HepG2 (cell line): Measurements from ENCODE around the gene WNT9A. TPM values are rescaled to one million over a fixed set of nuclear protein-coding genes. Genes with fewer than 3 reads are reported as not detected.

ENCODE experiments used
- ATAC-seq: fragments of 200-7000 bp; cut with Tn5 transposase; 3 replicates; pipeline ENCODE4 v1.9.1; 2020; ENCODE audit warnings: mild to moderate bottlenecking, moderate library complexity
- BruUV-seq: library from RNA; stranded (reverse); fragments of 400-500 nt; replicated peaks from 2 replicates; lab custom pipeline; 2021; lab: Mats Ljungman, UMichigan
- CTCF ChIA-PET: fragments of 300-600 bp; formaldehyde crosslinking; extraction: SDS; loops from one replicate; lab custom pipeline; 2021; ENCODE audit warnings: low total read pairs, inconsistent platforms, low intra/inter-chr PET ratio; lab: Yijun Ruan, JAX
- POLR2A ChIA-PET: fragments of 350-600 bp; sonication (Branson Sonifier 250); formaldehyde crosslinking; loops from one replicate; lab custom pipeline; 2020; ENCODE audit warnings: antibody characterized with exemption, inconsistent platforms; lab: Yijun Ruan, JAX
- DNase-seq: peaks from one replicate; pipeline ENCODE4 v3.0.0-alpha.2; 2015; ENCODE audit warnings: low spot score
- FAIRE-seq: peaks from 3 replicates; lab custom pipeline; 2011; peaks lifted over from hg19 to GRCh38; lab: Jason Lieb, UNC
- H2AFZ ChIP-seq: one replicate; pipeline ENCODE4 v1.6.1; 2011; ENCODE audit warnings: low read length, inconsistent platforms
- H3K27ac ChIP-seq: fragments of 300-600 bp; 3 replicates; pipeline ENCODE4 v1.8.0; 2011; ENCODE audit warnings: mixed run types, mild to moderate bottlenecking, mixed read lengths, low read length, inconsistent platforms; ENCODE audit not compliant: insufficient read depth; ENCODE audit errors: extremely low read length
- H3K27me3 ChIP-seq, 2 experiments: fragments of 200-600 bp in 1 of 2; 2 replicates in 1 of 2; 3 replicates in 1 of 2; pipeline versions ENCODE4 v1.6.0 to v1.8.0; 2011; ENCODE audit warnings: low read length in 2 of 2, mild to moderate bottlenecking in 2 of 2, moderate library complexity in 2 of 2, inconsistent platforms in 1 of 2; ENCODE audit not compliant: insufficient read depth in 2 of 2, control insufficient read depth in 1 of 2
- H3K36me3 ChIP-seq, 2 experiments: fragments of 200-600 bp in 1 of 2; replicated peaks in 1 of 2; 2 replicates in 1 of 2; 3 replicates in 1 of 2; pipeline versions ENCODE4 v1.5.1 to v1.8.0; 2011; ENCODE audit warnings: low read length in 2 of 2, inconsistent platforms in 1 of 2; ENCODE audit not compliant: insufficient read depth in 2 of 2, control insufficient read depth in 1 of 2
- H3K4me1 ChIP-seq: 2 replicates; pipeline ENCODE4 v1.5.1; 2012; ENCODE audit warnings: low read length, inconsistent platforms; ENCODE audit not compliant: insufficient read depth
- H3K4me2 ChIP-seq: 2 replicates; pipeline ENCODE4 v1.6.0; 2011; ENCODE audit warnings: low read depth, low read length, inconsistent platforms
- H3K4me3 ChIP-seq, 3 experiments: fragments of 200-600 bp in 1 of 3; sonication (generic), shearing (Covaris generic) in 1 of 3; replicated peaks in 1 of 3; 2 replicates each; pipeline ENCODE4 v1.5.1; 2011 to 2016; ENCODE audit warnings: low read length in 3 of 3, inconsistent platforms in 2 of 3, low read depth in 2 of 3, mild to moderate bottlenecking in 2 of 3, control low read depth in 1 of 3, mixed read lengths in 1 of 3; ENCODE audit not compliant: insufficient read depth in 1 of 3
- H3K79me2 ChIP-seq: one replicate; pipeline ENCODE4 v1.6.1; 2011; ENCODE audit warnings: low read length, inconsistent platforms; ENCODE audit not compliant: insufficient read depth
- H3K9ac ChIP-seq: 2 replicates; pipeline ENCODE4 v1.6.0; 2011; ENCODE audit warnings: mild to moderate bottlenecking, low read depth, low read length, inconsistent platforms; ENCODE audit not compliant: insufficient read depth
- H3K9me3 ChIP-seq: 2 replicates; pipeline ENCODE4 v1.5.1; 2012; ENCODE audit warnings: mild to moderate bottlenecking, low read length
- H4K20me1 ChIP-seq: 2 replicates; pipeline ENCODE4 v1.6.0; 2011; ENCODE audit warnings: inconsistent platforms, mild to moderate bottlenecking, low read length, moderate library complexity; ENCODE audit not compliant: insufficient read depth
- CBX2 ChIP-seq, 2 experiments: fragments of 200-600 bp in 1 of 2; sonication (generic); formaldehyde crosslinking in 1 of 2; IDR thresholded peaks; 2 replicates each; pipeline versions ENCODE4 v1.7.0 to v1.8.1; 2018 to 2022; ENCODE audit warnings: low read depth in 2 of 2, low read length in 1 of 2, mild to moderate bottlenecking in 1 of 2, missing genetic modification reagents in 1 of 2
- DNMT3B ChIP-seq: conservative IDR thresholded peaks from 2 replicates; pipeline ENCODE4 v1.6.1; 2016; ENCODE audit warnings: missing biosample characterization, control low read depth
- ELF4 ChIP-seq: sonication (generic); formaldehyde crosslinking; IDR thresholded peaks from 2 replicates; pipeline ENCODE4 v1.5.0; 2020; ENCODE audit warnings: missing genetic modification reagents, mild to moderate bottlenecking, moderate library complexity, borderline replicate concordance
- HOXA9 ChIP-seq: sonication (generic); formaldehyde crosslinking; IDR thresholded peaks from 2 replicates; pipeline ENCODE4 v1.8.1; 2022; ENCODE audit warnings: missing genetic modification reagents, mild to moderate bottlenecking, moderate library complexity, borderline replicate concordance
- JDP2 ChIP-seq: sonication (generic); formaldehyde crosslinking; IDR thresholded peaks from 2 replicates; pipeline ENCODE4 v1.8.1; 2022; ENCODE audit warnings: missing genetic modification reagents, borderline replicate concordance
- MAZ ChIP-seq, 2 experiments: sonication (generic) in 1 of 2; formaldehyde crosslinking in 1 of 2; IDR thresholded peaks; 2 replicates each; pipeline versions ENCODE4 v1.5.0 to v1.6.1; 2012 to 2020; ENCODE audit warnings: low read depth in 2 of 2, mild to moderate bottlenecking in 2 of 2, borderline replicate concordance in 1 of 2, improper control_type of control experiment in 1 of 2, low read length in 1 of 2, missing genetic modification reagents in 1 of 2, moderate library complexity in 1 of 2
- MBNL3 ChIP-seq: fragments of 250-450 bp; sonication (Bioruptor Pico); conservative IDR thresholded peaks from 2 replicates; pipeline ENCODE4 v1.8.0; 2022; ENCODE audit warnings: mild to moderate bottlenecking, inconsistent platforms
- MED1 ChIP-seq: sonication (generic); formaldehyde crosslinking; IDR thresholded peaks from 2 replicates; pipeline ENCODE4 v1.4.0; 2020; ENCODE audit warnings: missing genetic modification reagents
- MTA3 ChIP-seq: sonication (generic); formaldehyde crosslinking; IDR thresholded peaks from 2 replicates; pipeline ENCODE4 v1.4.0; 2020; ENCODE audit warnings: missing genetic modification reagents
- NFYB ChIP-seq: sonication (generic); formaldehyde crosslinking; IDR thresholded peaks from 2 replicates; pipeline ENCODE4 v1.4.0; 2020; ENCODE audit warnings: missing genetic modification reagents
- PCBP1 ChIP-seq: fragments of 200-400 bp; formaldehyde crosslinking; IDR thresholded peaks from 2 replicates; pipeline ENCODE4 v1.6.1; 2017; ENCODE audit warnings: mild to moderate bottlenecking, low read depth, low read length, borderline replicate concordance
- RAD51 ChIP-seq: fragments of 450-650 bp; IDR thresholded peaks from 2 replicates; pipeline ENCODE4 v1.6.1; 2016; ENCODE audit warnings: borderline replicate concordance
- STAG1 ChIP-seq: sonication (generic); formaldehyde crosslinking; IDR thresholded peaks from 2 replicates; pipeline ENCODE4 v1.4.0; 2020; ENCODE audit warnings: missing genetic modification reagents
- TSC22D2 ChIP-seq: sonication (generic); formaldehyde crosslinking; IDR thresholded peaks from 2 replicates; pipeline ENCODE4 v1.5.1; 2020; ENCODE audit warnings: missing genetic modification reagents, mild to moderate bottlenecking, borderline replicate concordance
- ZMYM2 ChIP-seq: sonication (generic); formaldehyde crosslinking; IDR thresholded peaks from 2 replicates; pipeline ENCODE4 v1.8.0; 2022; ENCODE audit warnings: mild to moderate bottlenecking, missing genetic modification reagents
- ZNF556 ChIP-seq: sonication (generic); formaldehyde crosslinking; IDR thresholded peaks from 2 replicates; pipeline ENCODE4 v1.4.0; 2020; ENCODE audit warnings: mild to moderate bottlenecking, missing genetic modification reagents, borderline replicate concordance
- ZNF670 ChIP-seq: sonication (generic); formaldehyde crosslinking; IDR thresholded peaks from 2 replicates; pipeline ENCODE4 v1.8.0; 2022; ENCODE audit warnings: mild to moderate bottlenecking, missing genetic modification reagents, borderline replicate concordance
- WGBS: methylation state at CpG from one replicate; pipeline ENCODE4 v1.1.6; 2017; ENCODE audit warnings: low lambda C conversion rate; 5-methylcytosine and 5-hydroxymethylcytosine counted together
- in situ Hi-C: cut with HindIII; loops from 2 replicates; pipeline ENCODE4 v1.10.0; 2017; ENCODE audit warnings: low pct_unique_long_range_greater_than_20kb; ENCODE audit not compliant: extremely low pct_ligation_motif_present
- intact Hi-C: fragments of 100-400 bp; cut with micrococcal nuclease; formaldehyde crosslinking; loops from one replicate; pipeline ENCODE4 v1.10.0; 2022; ENCODE audit not compliant: unreplicated experiment
- polyA plus RNA-seq, 8 experiments: library from polyadenylated mRNA; depleted of rRNA in 3 of 8; stranded (reverse) in 7 of 8; unstranded in 1 of 8; fragments of >200 nt; fragmentation: Illumina TruSeq in 4 of 8; extraction: Trizol in 4 of 8; gene quantifications; 2 replicates each; pipeline versions ENCODE4 v1.2.1 to v1.2.3, GENCODE V29; 2011 to 2016; ENCODE audit warnings: low read depth in 4 of 8, missing spikeins in 1 of 8, mixed read lengths in 1 of 8; ENCODE audit not compliant: insufficient read depth in 1 of 8
- total RNA-seq, 5 experiments: library from RNA; depleted of rRNA; stranded (reverse); fragments of >200 nt; fragmentation: Illumina TruSeq; extraction: Trizol; gene quantifications; 2 replicates each; pipeline ENCODE4 v1.2.3, GENCODE V29; 2016; ENCODE audit warnings: low read depth in 1 of 5

Gene WNT9A
- total and polyA plus RNA-seq, 2 of the 13 experiments (the other 11 are each of a cell fraction or from before 2014, with no cell fraction given): 0.04 TPM; not detected in 1

- peak; percentile 17; the same call in 2 of the 3 replicates for ATAC-seq
- no TSS peak for BruUV-seq
- Histone ChIP-seq H3K4me2 (no peak overlapping the region), H4K20me1 (no peaks in the 10 kb centered on the region), H3K36me3 (no peaks in the 10 kb centered on the region), H3K4me3 (no peak overlapping the region), H3K79me2 (no peaks in the 10 kb centered on the region), H2AFZ (no peak overlapping the region), H3K4me1 (no peaks in the 10 kb centered on the region), H3K27ac (no peak overlapping the region), H3K9ac (no peak overlapping the region), H3K27me3 (peaks cover 3 to 10% of the 10 kb centered on the region in 2 experiments; a peak in 4 of 5 replicates), H3K9me3 (no peaks in the 10 kb centered on the region)
- ChIA-PET CTCF (no interaction called here), POLR2A (no interaction called here)
- in situ Hi-C loops (no loop called here), intact Hi-C loops (no loop called here)
- TF ChIP-seq HOXA9 (CRISPR knock-in tag) (no peak), CBX2 (IDR thresholded peaks at IDR 0.05; ENCODE audit: low read depth, low read length) (no peak), CBX2 (CRISPR knock-in tag; IDR thresholded peaks at IDR 0.05; ENCODE audit: low read depth) (no peak), ZNF670 (CRISPR knock-in tag) (no peak), NFYB (CRISPR knock-in tag) (no peak), MBNL3 (CRISPR knock-in tag) (no peak), PCBP1 (no peak), ZNF556 (CRISPR knock-in tag) (no peak), JDP2 (CRISPR knock-in tag) (no peak), TSC22D2 (no peak), DNMT3B (no peak), ELF4 (CRISPR knock-in tag) (no peak), MTA3 (CRISPR knock-in tag) (no peak), STAG1 (no peak), MAZ (IDR thresholded peaks at IDR 0.05; ENCODE audit: borderline replicate concordance, low read depth, low read length) (no peak), MAZ (CRISPR knock-in tag; IDR thresholded peaks at IDR 0.05; ENCODE audit: low read depth) (no peak), ZMYM2 (no peak), RAD51 (no peak), MED1 (CRISPR knock-in tag) (no peak)
- FAIRE-seq: no peak
- DNase-seq: no peak
- 13% methylated on average over 4 of the region's 14 CpGs for WGBS
Observed at GRCh38 chr1:227885648-227886502, 61.9 kb downstream of the WNT9A start.
